Lower leg skin (tissue), 4 donors: Measurements from ENCODE around the gene CABP2. TPM values are rescaled to one million over a fixed set of nuclear protein-coding genes. Genes with fewer than 3 reads are reported as not detected.

Source experiments
- DNase-seq, 2 donors: peaks; one replicate each; pipeline ENCODE4 v3.0.0-alpha.2; 2019; ENCODE audit warnings: low spot score in 2 of 2
- H3K4me3 ChIP-seq: fragments of 200-600 bp; sonication (generic); 2 replicates; pipeline ENCODE4 v1.5.1; 2017; ENCODE audit warnings: mild to moderate bottlenecking, low read depth; ENCODE audit not compliant: poor library complexity, severe bottlenecking
- CTCF ChIP-seq, 3 donors: fragments of 450-650 bp; IDR thresholded peaks; one replicate each; pipeline ENCODE4 v1.5.1; 2016; ENCODE audit warnings: antibody characterized with exemption in 3 of 3, mild to moderate bottlenecking in 3 of 3, moderate library complexity in 2 of 3
- POLR2A ChIP-seq, 2 donors: fragments of 450-650 bp; IDR thresholded peaks; one replicate each; pipeline ENCODE4 v1.6.1; 2016 to 2017; ENCODE audit warnings: antibody characterized with exemption in 2 of 2, mild to moderate bottlenecking in 1 of 2, moderate library complexity in 1 of 2
- WGBS, 2 donors: methylation state at CpG; one replicate each; pipeline ENCODE4 v1.1.5; 2018; 5-methylcytosine and 5-hydroxymethylcytosine counted together
- intact Hi-C: fragments of 100-400 bp; cut with DNase I; formaldehyde crosslinking; loops from one replicate; pipeline ENCODE4 v1.15.0; 2023; ENCODE audit warnings: low total_unique reads
- total RNA-seq, 4 donors: library from RNA; depleted of rRNA; stranded (reverse); fragments of >200 nt; gene quantifications; one replicate each; pipeline ENCODE4 v1.1.0, GENCODE V29; 2016

The CABP2 gene
- total RNA-seq, 4 donors from 2014 or later: not detected

- H3K4me3 ChIP-seq: no peak overlapping the region
- intact Hi-C loops: no loop called here
- no peak for DNase-seq
- 36 to 41% methylated on average over 4 of the region's 4 CpGs for WGBS, 2 donors
- TF ChIP-seq CTCF (IDR thresholded peaks at IDR 0.05): no peak
- no peak for TF ChIP-seq POLR2A (IDR thresholded peaks at IDR 0.05)
These were observed 10.9 kb upstream of the CABP2 start for GRCh38 chr11:67534070-67534679.

GRCh38 chr11:67532889-67533288 lies 9.6 kb upstream of the CABP2 start:
- H3K4me3 ChIP-seq: no peak overlapping the region
- no peak for DNase-seq
- 81 to 88% methylated on average over 2 of the region's 2 CpGs for WGBS, 2 donors
- intact Hi-C loops: no loop called here
- TF ChIP-seq POLR2A (IDR thresholded peaks at IDR 0.05) (no peak), CTCF (IDR thresholded peaks at IDR 0.05) (no peak)

- intact Hi-C loops: no loop called here
These were observed 7.0 kb upstream of the CABP2 start for GRCh38 chr11:67530282-67530592.

GRCh38 chr11:67528376-67528775 lies 5.1 kb upstream of the CABP2 start:
- DNase-seq: no peak
- WGBS, 2 donors: 90 to 91% methylated on average over 4 of the region's 4 CpGs
- TF ChIP-seq POLR2A (IDR thresholded peaks at IDR 0.05) (no peak), CTCF (IDR thresholded peaks at IDR 0.05) (no peak)
- H3K4me3 ChIP-seq: no peak overlapping the region
- intact Hi-C loops: no loop called here

More at GRCh38 chr11:67530282-67530592, 7.0 kb upstream of the CABP2 start:
- TF ChIP-seq CTCF (IDR thresholded peaks at IDR 0.05): no peak
- no peak for TF ChIP-seq POLR2A (IDR thresholded peaks at IDR 0.05)
- no peak for DNase-seq
- WGBS, 2 donors: 64 to 74% methylated on average over 5 of the region's 5 CpGs
- no peak overlapping the region for H3K4me3 ChIP-seq

- WGBS, 2 donors: 75 to 79% methylated on average over 5 of the region's 5 CpGs
- no peak for TF ChIP-seq CTCF (IDR thresholded peaks at IDR 0.05)
- TF ChIP-seq POLR2A (IDR thresholded peaks at IDR 0.05): no peak
- DNase-seq: no peak
- no peak overlapping the region for H3K4me3 ChIP-seq
- intact Hi-C loops: no loop called here
These were observed 2.2 kb upstream of the CABP2 start for GRCh38 chr11:67525275-67525976.

- no peak overlapping the region for H3K4me3 ChIP-seq
- WGBS, 2 donors: 83% methylated on average over 9 of the region's 9 CpGs
- no peak for TF ChIP-seq POLR2A (IDR thresholded peaks at IDR 0.05)
- no peak for TF ChIP-seq CTCF (IDR thresholded peaks at IDR 0.05)
- intact Hi-C loops: no loop called here
- DNase-seq: no peak
These were observed 1.2 kb upstream of the CABP2 start for GRCh38 chr11:67524480-67524808.
